Epithelial cell of esophagus (primary cell): Measurements from ENCODE around the gene EHBP1L1.
"Not testable (repeated sequence)": the region's sequence is repeated elsewhere in the genome, so short reads cannot be mapped to it uniquely, and the experiment has no call there.

Source experiments
- DNase-seq: peaks from one replicate; pipeline ENCODE4 v3.0.0; 2010; ENCODE audit warnings: low read depth
- H3K4me3 ChIP-seq: 2 replicates; pipeline ENCODE4 v1.5.1; 2011; ENCODE audit warnings: mild to moderate bottlenecking, low read length, control low read depth
- TF ChIP-seq, protein P1 (sequence below): IDR thresholded peaks from 2 replicates; pipeline ENCODE4 v1.5.1; 2011; ENCODE audit warnings: low read depth, mild to moderate bottlenecking, low read length, control low read depth, inconsistent platforms; ENCODE audit not compliant: insufficient read depth; ENCODE audit errors: missing control alignments

The EHBP1L1 gene

DNA sequence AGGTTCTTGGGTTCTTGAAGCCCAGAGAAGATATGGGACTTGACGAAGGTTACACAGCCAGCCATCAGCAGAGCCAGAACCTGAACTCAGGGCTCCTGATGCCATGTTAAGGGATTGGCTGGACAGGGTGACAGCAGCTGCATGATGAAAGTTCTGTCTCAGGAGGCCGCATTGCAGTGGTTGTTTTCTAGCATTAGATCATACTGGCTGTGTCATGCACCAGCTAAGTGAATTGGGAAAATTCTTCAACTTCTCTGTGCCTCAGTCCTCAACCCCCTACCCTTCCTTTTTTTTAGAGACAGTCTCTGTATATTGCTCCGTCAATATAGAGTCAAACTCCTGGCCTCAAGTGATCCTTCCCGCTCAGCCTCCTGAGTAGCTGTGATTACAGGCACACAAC lies 12.3 kb upstream of the EHBP1L1 start:
- TF ChIP-seq, protein P1, sequence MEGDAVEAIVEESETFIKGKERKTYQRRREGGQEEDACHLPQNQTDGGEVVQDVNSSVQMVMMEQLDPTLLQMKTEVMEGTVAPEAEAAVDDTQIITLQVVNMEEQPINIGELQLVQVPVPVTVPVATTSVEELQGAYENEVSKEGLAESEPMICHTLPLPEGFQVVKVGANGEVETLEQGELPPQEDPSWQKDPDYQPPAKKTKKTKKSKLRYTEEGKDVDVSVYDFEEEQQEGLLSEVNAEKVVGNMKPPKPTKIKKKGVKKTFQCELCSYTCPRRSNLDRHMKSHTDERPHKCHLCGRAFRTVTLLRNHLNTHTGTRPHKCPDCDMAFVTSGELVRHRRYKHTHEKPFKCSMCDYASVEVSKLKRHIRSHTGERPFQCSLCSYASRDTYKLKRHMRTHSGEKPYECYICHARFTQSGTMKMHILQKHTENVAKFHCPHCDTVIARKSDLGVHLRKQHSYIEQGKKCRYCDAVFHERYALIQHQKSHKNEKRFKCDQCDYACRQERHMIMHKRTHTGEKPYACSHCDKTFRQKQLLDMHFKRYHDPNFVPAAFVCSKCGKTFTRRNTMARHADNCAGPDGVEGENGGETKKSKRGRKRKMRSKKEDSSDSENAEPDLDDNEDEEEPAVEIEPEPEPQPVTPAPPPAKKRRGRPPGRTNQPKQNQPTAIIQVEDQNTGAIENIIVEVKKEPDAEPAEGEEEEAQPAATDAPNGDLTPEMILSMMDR: no peak
- no peak for DNase-seq
- no peak overlapping the region for H3K4me3 ChIP-seq

DNA sequence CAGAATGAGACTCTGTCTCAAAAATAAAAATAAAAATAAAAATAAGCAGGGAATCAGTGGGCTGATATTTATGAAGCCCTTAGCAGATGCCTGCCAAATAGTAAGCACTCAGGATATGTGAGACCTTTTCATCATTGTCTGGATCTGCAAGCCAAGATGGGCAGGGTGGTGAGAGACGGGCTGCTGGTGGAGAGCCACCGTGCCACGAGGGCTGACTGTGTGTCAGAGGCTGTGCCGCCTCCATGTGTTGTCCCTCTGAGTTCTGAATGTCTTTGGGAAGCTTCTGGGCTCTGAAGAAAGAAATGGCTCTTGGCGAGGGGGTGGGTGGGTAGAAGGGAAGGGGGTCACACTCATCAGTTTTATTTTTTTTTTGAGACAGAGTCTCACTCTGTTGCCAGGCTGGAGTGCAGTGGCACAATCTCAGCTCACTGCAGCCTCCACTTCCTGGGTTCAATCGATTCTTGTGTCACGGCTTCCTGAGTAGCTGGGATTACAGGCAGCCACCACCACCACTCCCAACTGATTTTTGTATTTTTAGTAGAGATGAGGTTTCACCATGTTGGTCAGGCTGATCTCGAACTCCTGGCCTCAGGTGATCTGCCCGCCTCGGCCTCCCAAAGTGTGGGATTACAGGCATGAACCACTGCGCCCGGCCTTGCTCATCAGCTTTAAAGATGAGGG lies 10.8 kb upstream of the EHBP1L1 start:
- H3K4me3 ChIP-seq, DNase-seq: not testable (repeated sequence)

DNA sequence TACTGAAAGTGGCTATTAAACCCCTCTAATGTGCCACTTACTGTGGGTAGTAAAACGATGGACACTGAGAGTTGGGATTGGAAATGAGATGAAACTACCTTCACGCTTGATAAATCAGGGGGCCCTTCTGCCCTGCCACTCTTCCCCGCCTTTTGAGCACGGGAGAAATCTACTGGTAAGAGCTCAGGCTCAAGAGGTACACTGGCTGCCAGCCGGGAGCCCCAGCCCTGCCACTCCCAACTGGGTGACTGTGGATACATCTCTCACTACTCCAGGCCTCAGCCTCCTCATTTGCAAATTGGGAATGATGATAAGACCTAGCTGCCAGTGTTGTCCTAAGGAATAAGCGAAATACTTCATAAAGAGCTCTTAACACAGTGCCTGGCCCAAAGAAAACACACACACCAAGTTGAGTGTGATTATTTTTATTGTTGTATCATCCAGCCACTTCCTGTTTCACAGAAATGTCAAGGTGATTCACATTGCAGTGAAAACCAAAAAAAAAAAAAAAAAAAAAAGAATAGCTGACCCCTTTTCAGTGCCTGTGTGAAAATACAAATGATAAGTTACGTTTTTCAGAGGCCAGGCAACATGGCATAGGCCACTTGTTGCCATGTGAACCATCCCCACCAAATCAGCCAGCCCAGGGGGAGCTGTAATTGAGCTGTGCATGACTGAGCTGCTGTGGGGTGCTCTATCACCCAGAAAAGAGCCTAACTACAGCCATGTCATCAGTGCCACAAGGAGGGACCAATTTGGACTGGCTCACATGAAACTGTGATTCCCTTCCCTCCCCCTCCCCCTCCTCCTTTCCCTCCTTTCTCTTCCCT lies 10.0 kb upstream of the EHBP1L1 start:
- TF ChIP-seq, protein P1: no peak
- no peak overlapping the region for H3K4me3 ChIP-seq
- DNase-seq: no peak

DNA sequence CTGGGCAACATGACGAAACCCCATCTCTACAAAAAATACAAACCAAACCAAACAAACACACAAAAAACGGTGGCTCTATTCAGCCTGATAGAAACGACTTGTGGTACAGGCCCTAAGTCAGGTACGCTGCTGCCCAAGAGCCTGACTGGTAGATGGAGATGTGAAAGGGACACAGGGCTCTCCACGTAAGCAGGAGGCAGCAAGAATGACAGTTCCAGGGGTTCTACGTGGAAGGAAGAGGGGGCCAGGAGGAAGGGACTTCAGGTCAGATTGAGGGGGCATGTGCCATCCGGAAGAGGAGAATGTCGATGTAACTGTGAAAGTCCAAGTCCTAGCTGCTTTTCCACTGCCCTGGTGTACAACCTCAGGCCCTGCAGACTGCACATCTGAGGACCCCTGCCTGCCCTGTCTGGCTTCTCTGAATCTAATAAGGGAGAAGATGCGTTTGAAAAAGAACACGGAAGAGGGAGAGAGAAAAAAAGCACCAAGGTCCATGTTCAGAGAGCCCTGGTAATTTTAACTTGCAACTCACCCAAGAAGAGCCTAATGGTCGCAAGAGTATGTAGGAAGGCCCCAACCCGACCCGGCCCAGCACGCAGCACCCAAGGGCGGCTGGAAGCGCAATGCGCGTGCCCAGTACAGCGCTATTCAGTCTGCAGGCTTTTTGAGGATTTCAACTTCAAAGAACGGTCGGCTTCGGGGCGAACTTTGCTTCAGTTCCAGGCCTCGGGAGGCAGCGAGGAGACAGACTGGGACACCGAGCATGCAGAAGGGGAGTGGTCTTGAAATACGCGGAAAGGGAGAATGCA lies 6.5 kb upstream of the EHBP1L1 start:
- TF ChIP-seq, protein P1: no peak
- no peak for DNase-seq
- peak overlapping the region; percentile 93 for H3K4me3 ChIP-seq

DNA sequence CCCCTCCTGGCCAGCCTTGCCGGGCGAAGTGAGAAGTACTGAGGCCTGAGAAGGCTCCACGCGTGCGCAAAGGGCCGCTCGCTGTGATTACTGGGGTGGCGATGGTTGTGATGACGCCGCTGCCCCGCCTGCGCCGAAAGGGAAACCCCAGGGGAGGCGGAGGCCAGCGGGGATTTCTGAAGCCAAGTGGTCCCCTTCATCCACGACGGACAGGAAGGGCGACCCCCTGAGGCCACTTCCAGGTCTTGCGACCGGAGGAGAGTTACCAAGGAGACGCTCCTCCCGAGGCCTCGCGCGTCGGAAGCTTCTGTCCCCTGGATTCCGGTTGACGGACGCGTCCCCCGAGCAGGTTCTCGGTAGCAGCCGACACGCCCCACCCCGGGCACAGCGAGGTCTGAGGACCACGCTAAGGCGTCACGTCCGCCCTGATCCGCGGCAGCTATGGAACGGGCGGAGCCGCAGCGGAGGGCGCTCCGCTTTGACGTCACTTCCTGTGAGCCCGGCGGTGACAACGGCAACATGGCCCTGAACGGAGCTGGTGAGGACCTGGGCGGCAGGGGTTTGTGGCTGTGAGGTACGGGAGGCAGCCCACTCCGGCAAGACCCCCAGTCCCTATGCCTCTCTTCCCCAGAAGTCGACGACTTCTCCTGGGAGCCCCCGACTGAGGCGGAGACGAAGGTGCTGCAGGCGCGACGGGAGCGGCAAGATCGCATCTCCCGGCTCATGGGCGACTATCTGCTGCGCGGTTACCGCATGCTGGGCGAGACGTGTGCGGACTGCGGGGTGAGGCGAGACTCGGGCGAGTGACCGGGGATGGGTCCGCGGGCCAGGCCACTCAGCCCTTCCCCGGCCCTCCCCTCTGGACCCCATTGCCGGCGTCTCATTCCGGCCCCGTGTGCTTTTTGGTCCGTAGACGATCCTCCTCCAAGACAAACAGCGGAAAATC lies 5.6 kb upstream of the EHBP1L1 start, which contains the start of gene ZNRD2:
ZNRD2 (plus strand) TSS at position 505 of the 946 bp plus-strand sequence; CDS start at position 520, 15 bp downstream.
- TF ChIP-seq, protein P1: peak; percentile 17
- peak; percentile 99 for DNase-seq
- H3K4me3 ChIP-seq: peak within 1 kb of the TSS; percentile 93

DNA sequence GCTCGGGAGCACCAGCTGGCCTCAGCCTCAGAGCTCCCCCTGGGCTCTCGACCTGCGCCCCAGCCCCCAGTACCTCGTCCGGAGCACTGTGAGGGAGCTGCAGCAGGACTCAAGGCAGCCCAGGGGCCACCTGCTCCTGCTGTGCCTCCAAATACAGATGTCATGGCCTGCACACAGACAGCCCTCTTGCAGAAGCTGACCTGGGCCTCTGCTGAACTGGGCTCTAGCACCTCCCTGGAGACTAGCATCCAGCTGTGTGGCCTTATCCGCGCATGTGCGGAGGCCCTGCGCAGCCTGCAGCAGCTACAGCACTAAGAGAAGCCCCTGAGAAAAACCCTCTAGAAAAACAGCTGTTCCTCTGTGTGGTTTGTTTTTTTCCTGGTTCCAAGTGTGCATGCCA lies 4.4 kb upstream of the EHBP1L1 start:
- peak overlapping the region; percentile 93 for H3K4me3 ChIP-seq
- TF ChIP-seq, protein P1: no peak
- DNase-seq: no peak
